Brain pericyte (primary cell): ENCODE measurements around the gene CD101.

Source experiments
- DNase-seq: peaks from one replicate; pipeline ENCODE4 v3.0.0-alpha.2; 2012; ENCODE audit warnings: low read depth, low spot score

Gene CD101

DNA sequence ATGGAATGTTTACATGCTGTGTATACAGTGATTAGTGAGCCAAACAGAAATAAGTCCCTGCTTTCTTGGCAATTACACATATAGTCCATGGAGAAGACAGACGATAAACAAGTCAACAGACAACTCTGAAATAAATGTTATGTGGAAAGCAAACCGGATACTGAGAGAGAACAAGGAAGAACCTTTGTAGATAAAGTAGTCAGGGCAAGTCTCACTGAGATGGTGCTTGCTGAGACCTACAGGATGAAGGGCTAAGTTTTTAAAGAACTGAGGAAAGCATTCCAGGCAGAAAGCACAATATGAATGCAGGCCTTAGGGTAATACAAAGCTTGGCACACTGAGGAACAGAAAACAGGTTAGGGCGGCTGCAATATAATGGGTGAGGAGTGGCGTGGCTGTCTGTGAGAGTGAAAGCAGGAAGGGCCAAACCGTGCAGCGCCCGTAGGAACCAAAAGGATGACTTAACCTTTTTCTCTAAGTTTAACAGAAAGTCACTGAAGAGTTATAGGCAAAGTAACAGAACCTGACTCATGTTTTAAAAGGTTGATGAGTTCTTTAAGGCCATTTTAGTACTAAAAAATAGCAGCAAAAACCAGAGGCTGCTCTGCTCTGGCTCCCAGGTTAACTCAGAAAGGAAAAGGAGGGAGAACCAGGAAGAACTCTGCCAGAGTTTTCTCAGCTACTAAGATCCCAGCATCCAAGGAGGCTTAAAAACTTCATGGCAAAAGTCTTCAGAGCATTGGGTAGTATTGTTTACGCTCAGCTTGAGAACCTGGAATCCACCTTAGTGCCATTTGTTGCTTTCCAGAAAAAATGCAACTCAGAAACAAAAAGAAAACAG lies 49.9 kb downstream of the CD101 start:
- DNase-seq, result no peak

DNA sequence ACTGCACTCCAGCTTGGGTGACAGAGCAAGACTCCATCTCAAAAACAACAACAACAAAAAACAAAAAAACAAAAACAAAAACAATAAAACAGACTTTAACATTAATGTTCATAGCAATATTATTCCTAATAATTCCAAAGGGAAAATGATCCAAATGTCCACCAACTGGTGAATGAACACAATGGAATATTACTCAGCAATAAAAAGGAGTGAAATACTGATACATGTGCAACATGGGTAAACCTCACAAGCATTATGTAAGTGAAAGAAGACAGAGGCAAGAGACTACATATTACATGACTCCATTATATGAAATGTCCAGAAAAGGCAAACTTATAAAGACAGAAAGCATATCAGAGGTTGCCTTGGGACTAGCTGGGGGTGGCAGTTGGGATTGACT lies 52.5 kb downstream of the CD101 start:
- no peak for DNase-seq

DNA sequence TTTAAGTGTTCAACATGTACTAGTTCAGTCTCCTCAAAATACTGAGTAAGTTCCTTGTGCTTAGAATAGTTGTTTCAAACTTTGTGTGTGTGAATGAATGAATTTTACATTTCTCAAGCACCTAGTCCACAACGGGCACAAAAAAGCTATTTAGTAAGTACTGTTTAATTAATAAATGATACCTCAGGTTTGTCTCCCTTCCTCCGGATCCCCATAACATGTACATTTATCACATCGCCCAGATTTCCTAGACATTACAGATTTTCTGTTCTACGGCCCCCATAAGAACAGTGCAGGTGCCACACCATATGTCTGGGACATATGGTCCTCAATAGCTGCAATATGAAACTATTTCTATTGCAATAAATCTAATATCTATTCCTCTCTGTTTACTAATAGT lies 57.2 kb downstream of the CD101 start:
- DNase-seq, result no peak

DNA sequence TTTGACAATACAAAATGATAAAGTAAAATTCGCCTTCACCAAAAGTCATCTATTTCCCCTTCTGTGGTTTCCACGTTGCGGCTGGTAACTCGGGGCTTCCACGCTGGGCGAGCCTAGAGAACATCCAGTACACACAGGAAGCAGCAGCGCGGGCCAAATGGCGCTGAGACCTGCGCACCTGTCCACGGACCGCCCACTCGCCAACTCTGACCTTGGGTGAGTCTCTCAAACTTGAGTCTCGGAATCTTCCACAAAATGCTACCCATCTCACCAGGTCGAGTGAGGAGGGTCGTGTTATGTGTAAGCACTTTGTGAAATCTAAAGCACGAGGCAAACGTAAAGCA lies 57.7 kb downstream of the CD101 start:
- no peak for DNase-seq

DNA sequence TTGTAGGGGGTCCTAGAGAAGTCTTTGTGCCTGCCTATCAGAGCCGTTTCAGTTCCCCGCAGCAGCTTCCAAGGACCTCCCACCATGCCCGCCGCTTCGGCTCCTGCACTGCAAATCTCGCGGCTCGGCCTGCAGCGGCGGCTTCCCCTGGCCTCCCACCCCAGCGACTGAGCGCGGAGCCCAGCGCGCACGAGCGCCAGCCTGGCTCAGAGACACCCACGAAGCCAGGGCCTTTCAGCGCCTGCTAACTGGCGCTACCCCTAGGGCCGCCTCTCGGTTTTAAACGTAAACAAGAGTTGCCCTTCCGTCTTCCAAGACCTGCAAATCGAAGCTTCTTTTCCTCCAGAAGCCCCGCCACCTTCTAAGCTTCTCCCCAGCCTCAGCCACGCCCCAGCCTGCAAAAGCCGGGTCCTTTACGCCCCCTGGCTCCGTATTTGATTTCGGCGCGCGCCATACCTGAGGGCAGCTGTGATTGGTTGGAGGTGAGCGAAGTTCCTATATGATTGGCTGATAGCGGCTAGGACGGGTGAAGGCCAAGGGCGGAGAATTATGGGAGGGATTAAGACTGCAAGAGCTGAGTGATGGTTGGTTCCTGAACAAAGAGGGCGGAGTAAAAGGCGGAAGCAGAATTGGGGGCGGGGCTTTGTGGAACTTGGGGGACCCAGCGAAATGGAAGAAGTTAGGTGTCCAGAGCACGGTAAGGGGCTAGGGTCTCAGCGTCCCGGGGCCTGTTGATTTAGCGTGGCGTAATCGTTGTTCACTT lies 58.3 kb downstream of the CD101 start, which contains the start of gene TTF2:
TTF2 (plus strand) TSS at position 649 of the 763 bp plus-strand sequence; CDS start at position 670, 21 bp downstream.
- DNase-seq, result peak; percentile 92

DNA sequence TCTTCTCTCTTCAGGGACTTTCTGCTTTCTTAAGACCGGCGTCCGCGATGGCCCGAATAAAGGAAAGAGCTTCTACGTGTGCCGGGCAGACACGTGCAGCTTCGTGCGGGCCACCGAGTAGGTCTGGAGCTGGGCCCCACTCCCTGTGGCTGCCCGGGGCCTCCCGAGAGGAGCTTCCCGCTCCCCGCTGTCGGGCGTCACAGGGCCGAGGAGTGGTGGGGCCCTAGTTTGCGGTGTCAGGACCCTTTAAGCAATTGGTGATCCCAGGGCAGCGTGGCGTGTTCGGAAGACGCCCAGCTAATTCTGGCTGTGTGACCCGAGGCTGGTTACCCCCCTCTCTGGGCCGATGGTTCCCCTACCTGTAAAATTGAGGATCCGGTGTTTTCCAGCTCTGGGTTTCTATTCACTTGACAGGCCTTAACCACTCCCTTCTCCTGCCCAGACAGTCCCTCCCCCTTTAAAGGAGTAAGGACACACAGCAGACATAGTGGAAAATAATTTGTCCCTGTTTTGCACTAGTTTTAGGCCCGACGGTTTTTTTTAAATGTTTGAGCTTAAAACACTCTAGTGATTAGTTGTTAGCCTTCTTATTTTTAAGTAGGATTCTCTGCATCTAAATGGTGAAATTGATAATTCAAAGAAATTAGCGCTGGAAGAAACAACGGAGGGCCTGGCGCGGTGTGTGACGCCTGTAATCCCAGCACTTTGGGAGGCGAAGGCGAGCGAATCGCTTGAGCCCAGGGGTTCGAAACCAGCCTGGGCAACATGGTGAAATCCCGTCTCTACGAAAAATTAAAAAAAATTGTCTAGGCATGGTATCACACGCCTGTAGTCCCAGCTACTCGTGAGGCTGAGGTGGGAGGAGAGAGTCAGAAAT lies 59.1 kb downstream of the CD101 start:
- DNase-seq, result no peak

DNA sequence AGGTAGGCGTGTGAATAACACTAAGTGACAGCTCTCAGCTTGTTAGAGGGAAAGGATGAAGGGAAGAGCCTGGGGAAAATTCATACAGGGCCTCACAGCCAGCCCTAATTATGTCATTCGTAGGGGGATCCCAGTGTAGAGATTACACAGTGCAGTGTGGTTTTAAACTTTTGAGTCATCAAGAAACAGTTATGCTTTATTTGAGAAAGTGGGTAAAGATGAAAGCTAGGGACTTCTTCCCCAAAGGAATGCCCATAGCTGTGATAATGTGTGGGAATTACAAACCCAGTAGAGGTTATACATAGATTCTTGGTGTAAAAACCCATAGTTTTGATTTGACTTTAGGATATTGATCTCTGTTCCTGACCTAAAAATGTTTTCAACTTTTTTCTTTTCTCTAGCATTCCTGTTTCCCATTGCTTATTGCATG lies 60.4 kb downstream of the CD101 start:
- DNase-seq, result no peak

DNA sequence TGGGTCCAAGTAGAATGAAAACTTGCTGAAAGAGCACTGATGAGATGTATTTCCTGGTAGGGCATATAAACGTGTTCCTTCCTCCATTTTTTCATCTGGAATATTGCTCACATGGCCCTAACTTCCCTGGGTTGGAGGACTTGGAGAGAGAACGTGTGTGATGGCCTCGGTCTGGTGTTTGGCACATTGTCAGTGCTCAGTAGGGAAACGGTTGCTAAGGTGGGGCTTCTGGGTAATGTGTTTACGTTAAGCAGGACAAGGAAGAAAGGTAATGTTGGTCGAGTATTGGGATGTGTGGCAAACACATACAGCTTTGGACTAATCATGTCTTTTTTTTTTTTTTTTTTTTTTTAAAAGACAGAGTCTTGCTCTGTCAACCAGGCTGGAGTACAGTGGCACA lies 64.8 kb downstream of the CD101 start:
- no peak for DNase-seq

DNA sequence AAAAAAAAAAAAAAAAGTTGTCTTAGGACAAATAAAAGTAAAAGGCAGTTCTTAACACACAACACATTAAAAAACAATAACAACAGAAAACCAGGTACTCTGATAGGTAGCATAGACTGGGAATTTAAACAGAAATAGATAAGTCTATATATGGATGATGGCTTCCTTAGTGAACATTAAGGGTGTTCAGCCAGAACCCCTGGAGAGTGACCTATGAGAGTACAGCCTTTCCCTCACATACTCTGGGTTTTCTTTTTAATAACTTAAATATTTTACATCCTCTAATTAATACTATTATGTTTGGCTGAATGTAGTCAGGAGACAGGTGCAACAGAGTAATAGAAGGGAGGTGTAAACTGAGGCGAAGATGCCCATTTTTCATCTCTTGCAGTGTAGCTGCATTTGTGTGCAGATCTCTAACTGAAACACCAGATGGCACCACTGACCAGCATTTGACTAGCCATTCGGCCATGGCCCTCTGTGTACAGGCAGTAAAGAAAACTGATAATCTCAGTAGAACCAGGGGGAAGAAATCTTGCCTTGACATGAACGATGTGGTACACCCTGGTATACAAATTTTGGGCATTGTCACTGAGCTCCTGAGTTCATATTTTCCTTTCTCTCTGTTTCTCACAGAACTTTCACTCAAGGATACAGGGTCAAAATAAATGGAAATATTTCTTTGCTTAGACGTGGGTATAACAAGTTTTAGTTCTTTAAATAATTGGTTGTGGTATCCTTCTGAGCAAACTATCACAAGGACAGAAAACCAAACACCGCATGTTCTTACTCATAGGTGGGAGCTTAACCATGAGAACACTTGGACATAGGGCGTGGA lies 66.2 kb downstream of the CD101 start:
- DNase-seq, result no peak

DNA sequence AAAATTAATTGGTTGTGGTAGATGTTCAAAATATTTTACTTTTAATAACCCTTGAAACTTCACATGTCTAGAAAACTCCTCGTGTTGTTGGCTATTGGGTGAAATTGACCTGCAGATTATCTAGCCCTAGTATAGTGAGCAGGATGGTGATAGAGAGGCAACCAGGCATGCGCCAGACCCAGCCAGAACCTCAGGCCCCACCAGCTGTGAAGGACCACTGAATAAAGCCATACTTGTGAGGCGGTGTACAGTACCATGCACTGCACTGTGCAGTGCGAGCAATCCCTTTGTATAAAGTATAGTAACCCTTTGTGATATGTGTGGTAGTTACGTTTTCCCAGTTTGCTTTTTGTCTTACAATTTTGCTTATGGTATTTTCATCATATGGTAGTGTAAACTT lies 67.0 kb downstream of the CD101 start:
- no peak for DNase-seq

DNA sequence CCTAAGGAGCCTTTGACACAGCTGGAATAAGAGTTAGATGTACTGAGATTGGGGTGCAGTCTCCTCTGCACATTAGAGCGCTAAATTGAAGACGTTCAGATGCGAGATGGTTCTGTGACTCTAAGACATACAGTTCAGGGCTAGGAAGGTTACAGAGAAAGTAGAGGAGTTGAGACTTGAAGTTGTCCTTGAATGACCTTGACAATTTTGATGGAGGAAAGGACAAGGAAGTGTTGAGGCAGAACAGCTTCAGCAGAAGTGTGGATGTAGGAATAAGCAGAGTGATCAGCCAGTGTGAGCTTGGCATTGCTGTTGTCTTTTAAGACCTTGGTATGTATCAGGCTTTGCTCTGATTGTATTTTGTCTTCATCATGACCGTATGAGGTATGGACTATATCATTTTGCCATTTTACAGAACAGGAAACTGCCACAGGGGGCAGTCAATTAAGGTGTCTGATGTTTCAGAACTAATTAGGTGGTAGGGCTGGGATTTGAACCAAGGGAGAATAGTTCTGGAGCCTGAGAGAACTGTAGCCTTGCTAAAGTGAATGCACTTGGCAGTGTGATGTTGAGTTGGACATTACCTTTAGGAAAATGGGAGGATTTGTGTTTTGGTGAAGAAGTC lies 67.8 kb downstream of the CD101 start:
- DNase-seq, result no peak

DNA sequence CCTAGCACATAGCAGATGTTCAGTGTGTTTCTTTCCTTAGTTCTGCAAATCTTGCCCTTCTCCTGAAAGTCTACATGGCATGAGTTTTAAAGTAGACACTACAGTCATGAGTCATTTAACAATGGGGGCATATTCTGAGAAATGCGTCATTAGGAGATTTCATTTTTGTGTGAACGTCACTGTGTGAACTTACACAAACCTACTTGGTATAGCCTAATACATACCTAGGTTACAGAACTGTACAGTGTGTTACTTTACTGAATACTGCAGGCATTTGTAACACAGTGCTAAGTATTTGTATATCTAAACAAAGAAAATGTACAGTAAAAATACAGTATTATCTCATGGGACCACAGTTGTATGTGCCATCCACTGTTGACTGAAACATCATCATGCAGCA lies 68.6 kb downstream of the CD101 start:
- DNase-seq, result no peak

DNA sequence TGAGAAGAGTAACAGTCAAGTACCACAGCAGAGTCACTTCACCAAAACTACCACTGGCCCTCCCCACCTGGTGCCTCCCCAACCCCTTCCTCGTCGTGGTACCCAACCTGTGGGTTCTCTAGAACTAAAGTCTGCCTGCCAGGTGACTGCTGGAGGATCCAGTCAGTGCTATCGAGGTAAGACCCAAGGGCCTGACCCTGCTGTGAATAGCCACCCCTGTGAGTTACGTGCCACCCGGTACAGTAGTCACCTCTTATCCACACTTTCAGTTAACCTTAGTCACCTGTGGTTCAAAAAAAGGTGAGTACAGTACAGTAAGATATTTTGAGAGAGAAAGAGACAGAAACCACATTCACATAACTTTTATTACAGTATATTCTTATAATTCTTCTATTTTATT lies 75.1 kb downstream of the CD101 start:
- no peak for DNase-seq

DNA sequence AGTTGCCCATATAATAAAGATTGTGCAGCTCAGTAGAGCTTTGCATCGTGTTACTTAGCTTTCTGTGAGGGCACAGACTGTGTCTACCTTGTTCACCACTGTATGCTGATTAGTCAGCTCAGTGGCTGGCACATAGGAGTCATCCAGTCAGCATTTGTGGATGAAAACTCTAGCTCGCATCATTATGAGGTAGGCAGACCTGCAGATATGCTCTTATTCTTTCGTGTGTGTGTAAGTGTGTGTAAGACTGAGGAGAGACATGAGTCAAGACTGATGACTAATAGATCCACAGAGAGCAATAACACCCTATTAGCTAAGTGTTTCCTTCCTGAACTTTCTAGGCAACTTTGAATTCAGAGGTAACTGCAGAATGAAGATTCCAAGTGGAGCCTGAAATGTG lies 75.7 kb downstream of the CD101 start:
- DNase-seq, result no peak

DNA sequence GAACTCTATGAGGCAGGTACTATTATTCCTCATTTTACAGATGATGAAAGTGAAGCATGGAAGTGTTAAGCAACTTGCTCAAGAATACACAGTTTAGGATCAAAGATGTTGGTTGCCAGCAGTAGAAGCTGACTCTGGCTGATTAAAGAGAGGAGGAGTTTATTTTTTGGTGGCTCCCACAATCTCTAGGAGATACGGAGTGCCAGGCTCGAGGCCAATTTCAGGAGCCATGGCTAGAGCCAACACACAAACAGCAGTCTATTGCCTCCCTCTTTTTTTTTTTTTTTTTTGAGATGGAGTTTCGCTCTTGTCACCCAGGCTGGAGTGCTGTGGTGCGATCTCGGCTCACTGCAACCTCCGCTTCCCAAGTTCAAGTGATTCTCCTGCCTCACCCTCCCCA lies 78.2 kb downstream of the CD101 start:
- no peak for DNase-seq

DNA sequence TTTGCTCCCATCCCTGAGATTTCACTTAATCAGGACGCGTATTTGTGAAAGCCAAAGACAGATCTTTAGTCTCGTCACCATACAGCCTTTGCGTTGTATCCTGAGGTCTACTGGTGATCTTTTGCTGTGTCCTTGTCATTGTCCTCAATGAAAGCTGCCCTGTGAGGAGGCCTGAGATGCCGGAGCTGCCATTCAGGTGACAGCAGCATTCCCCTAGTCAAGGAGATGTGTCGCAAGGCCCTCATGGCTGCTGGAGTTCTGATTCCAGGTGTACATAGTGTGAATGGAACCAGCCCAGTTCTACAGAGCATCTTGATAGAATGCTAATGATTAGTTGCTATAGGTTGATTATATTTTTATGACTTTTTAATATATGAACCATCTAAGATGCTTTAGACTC lies 82.7 kb downstream of the CD101 start:
- no peak for DNase-seq
